ENCODE results near the gene TMEM200A. TPM values are rescaled to one million over a fixed set of nuclear protein-coding genes. Genes with fewer than 3 reads are reported as not detected.

Gene TMEM200A
- total and polyA plus RNA-seq, 4 donors: 3.5 to 8.9 (median 6.4) TPM

- 59 to 62% methylated on average over 3 of the region's 3 CpGs for WGBS, 2 donors
- Histone ChIP-seq H3K36me3 (ENCODE audit: control insufficient read depth in 1 of 2, insufficient read depth in 2 of 2, low read length in 1 of 2) (no peaks in the 10 kb centered on the region), H3K4me3 (ENCODE audit: low read length in 2 of 2) (no peak overlapping the region), H3K9me3 (ENCODE audit: control insufficient read depth, low read length) (no peaks in the 10 kb centered on the region), H3K4me1 (ENCODE audit: control insufficient read depth in 1 of 2, insufficient read depth in 2 of 2, low read length in 2 of 2) (no peaks in the 10 kb centered on the region), H3K27ac (ENCODE audit: low read depth in 1 of 2, low read length in 2 of 2) (no peak overlapping the region), H3K27me3 (ENCODE audit: control insufficient read depth in 1 of 2, insufficient read depth in 2 of 2, low read length in 1 of 2) (no peaks in the 10 kb centered on the region)
- DNase-seq (no peak), ATAC-seq (ENCODE audit: low FRiP score) (no peak)
- intact Hi-C loops (cut with DNase I): no loop called here
These were observed 41.2 kb downstream of the TMEM200A start for GRCh38 chr6:130407032-130407431.

DNA sequence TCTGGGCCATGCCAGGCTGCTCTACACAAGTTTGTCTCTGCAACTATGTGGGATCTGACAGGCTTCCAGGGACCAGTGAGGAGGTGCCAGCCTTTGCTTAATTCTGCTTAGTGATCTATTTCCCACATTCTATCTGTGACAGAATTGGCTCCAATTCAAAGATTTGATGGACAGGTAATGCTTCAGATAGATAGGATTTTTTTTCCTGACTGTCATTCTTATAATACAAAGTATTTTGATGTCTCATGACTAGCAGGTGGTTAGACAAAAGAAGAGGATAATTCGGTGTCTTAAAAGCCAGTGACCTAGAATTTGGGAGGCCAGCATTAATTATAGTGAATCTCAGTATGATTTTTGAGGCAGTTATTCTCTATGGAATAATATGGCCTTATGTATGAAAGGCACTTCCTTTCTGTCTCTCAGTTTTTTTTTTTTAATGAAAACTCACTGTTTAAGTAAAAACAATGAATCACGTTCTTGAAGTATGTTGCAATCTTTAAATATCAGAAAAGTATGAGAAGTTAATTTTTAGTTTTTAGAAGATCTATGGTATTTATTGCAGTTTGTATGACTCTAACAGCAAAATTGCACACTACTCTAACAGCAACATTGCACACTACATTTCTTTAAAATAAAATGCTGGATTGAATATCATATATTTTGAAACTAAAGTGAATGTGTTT is 43.7 kb downstream of the TMEM200A start:
- WGBS, 2 donors: 42 to 47% methylated on average over 2 of the region's 2 CpGs

GRCh38 chr6:130411481-130411880 is 45.7 kb downstream of the TMEM200A start:
- Histone ChIP-seq H3K9me3 (ENCODE audit: control insufficient read depth, low read length) (peaks cover 4% of the 10 kb centered on the region), H3K4me3 (ENCODE audit: low read length in 2 of 2) (no peak overlapping the region), H3K27ac (ENCODE audit: low read depth in 1 of 2, low read length in 2 of 2) (no peak overlapping the region), H3K4me1 (ENCODE audit: control insufficient read depth in 1 of 2, insufficient read depth in 2 of 2, low read length in 2 of 2) (no peaks in the 10 kb centered on the region), H3K36me3 (ENCODE audit: control insufficient read depth in 1 of 2, insufficient read depth in 2 of 2, low read length in 1 of 2) (no peaks in the 10 kb centered on the region), H3K27me3 (ENCODE audit: control insufficient read depth in 1 of 2, insufficient read depth in 2 of 2, low read length in 1 of 2) (no peaks in the 10 kb centered on the region)
- 92% methylated on average over 2 of the region's 2 CpGs for WGBS, 2 donors
- no peak for DNase-seq
- ATAC-seq (ENCODE audit: low FRiP score): no peak
- intact Hi-C loops (cut with DNase I): no loop called here

More for the DNA sequence above, 43.7 kb downstream of the TMEM200A start:
- no peak for ATAC-seq (ENCODE audit: low FRiP score)
- no peaks in the 10 kb centered on the region for H3K27me3 ChIP-seq (ENCODE audit: control insufficient read depth in 1 of 2, insufficient read depth in 2 of 2, low read length in 1 of 2)
- no peaks in the 10 kb centered on the region for H3K36me3 ChIP-seq (ENCODE audit: control insufficient read depth in 1 of 2, insufficient read depth in 2 of 2, low read length in 1 of 2)
- H3K9me3 ChIP-seq (ENCODE audit: control insufficient read depth, low read length): peaks cover 4% of the 10 kb centered on the region
- no peaks in the 10 kb centered on the region for H3K4me1 ChIP-seq (ENCODE audit: control insufficient read depth in 1 of 2, insufficient read depth in 2 of 2, low read length in 2 of 2)
- DNase-seq: no peak
- intact Hi-C loops (cut with DNase I): no loop called here
- H3K27ac ChIP-seq (ENCODE audit: low read depth in 1 of 2, low read length in 2 of 2): no peak overlapping the region
- no peak overlapping the region for H3K4me3 ChIP-seq (ENCODE audit: low read length in 2 of 2)

GRCh38 chr6:130412556-130413290 is 46.9 kb downstream of the TMEM200A start:
- H3K4me3 ChIP-seq (ENCODE audit: low read length in 2 of 2): no peak overlapping the region
- no peak overlapping the region for H3K27ac ChIP-seq (ENCODE audit: low read depth in 1 of 2, low read length in 2 of 2)
- H3K36me3 ChIP-seq (ENCODE audit: control insufficient read depth in 1 of 2, insufficient read depth in 2 of 2, low read length in 1 of 2): no peaks in the 10 kb centered on the region
- no peaks in the 10 kb centered on the region for H3K27me3 ChIP-seq (ENCODE audit: control insufficient read depth in 1 of 2, insufficient read depth in 2 of 2, low read length in 1 of 2)
- H3K9me3 ChIP-seq (ENCODE audit: control insufficient read depth, low read length): peaks cover 4% of the 10 kb centered on the region
- 81 to 82% methylated on average over 1 of the region's 1 CpG for WGBS, 2 donors
- intact Hi-C loops (cut with DNase I): no loop called here
- H3K4me1 ChIP-seq (ENCODE audit: control insufficient read depth in 1 of 2, insufficient read depth in 2 of 2, low read length in 2 of 2): no peaks in the 10 kb centered on the region
- DNase-seq (no peak), ATAC-seq (ENCODE audit: low FRiP score) (no peak)

DNA sequence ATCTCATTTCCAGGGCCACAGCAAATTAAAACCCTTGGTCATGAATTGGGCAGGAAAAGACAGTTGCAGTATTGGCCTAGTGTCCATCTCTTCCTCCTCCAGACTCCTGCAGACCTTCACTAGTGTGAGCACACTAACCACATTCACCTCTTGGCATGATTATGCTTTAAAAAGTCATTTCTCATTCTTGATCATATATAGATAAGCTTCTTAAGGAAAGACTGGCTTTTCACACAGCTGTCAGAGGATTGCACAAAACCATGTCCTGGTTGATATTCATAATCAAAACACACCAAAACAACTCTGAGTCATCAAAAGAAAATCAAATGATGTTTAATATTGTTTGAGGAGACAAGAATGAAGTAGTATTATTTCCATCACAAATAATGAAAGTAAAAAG is 52.1 kb downstream of the TMEM200A start:
- DNase-seq (no peak), ATAC-seq (ENCODE audit: low FRiP score) (no peak)

DNA sequence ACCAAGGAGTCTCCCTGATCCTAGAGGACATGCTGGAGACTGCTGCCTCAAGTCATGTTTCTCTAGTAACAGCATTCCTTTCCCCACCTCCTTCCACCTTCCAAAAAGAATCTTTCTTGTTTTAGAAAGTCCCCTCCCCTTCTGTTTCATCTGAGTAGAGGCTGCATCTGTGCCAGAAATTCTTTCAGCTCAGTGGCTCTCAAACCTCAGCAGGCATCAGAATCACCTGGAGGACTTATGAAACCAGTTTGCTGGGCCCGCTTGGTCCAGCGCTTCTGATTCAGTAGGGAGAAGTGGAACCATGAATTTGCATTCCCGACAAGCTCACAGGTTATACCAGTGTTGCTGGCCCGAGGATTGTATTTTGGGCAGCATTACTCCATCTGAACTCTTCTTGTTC is 55.1 kb downstream of the TMEM200A start:
- DNase-seq (no peak), ATAC-seq (ENCODE audit: low FRiP score) (no peak)
- no peaks in the 10 kb centered on the region for H3K4me1 ChIP-seq (ENCODE audit: control insufficient read depth in 1 of 2, insufficient read depth in 2 of 2, low read length in 2 of 2)
- no peak overlapping the region for H3K27ac ChIP-seq (ENCODE audit: low read depth in 1 of 2, low read length in 2 of 2)
- no peak overlapping the region for H3K4me3 ChIP-seq (ENCODE audit: low read length in 2 of 2)
- 90 to 95% methylated on average over 4 of the region's 4 CpGs for WGBS, 2 donors
- no peaks in the 10 kb centered on the region for H3K36me3 ChIP-seq (ENCODE audit: control insufficient read depth in 1 of 2, insufficient read depth in 2 of 2, low read length in 1 of 2)
- intact Hi-C loops (cut with DNase I): no loop called here
- no peaks in the 10 kb centered on the region for H3K27me3 ChIP-seq (ENCODE audit: control insufficient read depth in 1 of 2, insufficient read depth in 2 of 2, low read length in 1 of 2)
- no peaks in the 10 kb centered on the region for H3K9me3 ChIP-seq (ENCODE audit: control insufficient read depth, low read length)

More for the DNA sequence above, 52.1 kb downstream of the TMEM200A start:
- peaks cover 3% of the 10 kb centered on the region for H3K9me3 ChIP-seq (ENCODE audit: control insufficient read depth, low read length)
- no peaks in the 10 kb centered on the region for H3K4me1 ChIP-seq (ENCODE audit: control insufficient read depth in 1 of 2, insufficient read depth in 2 of 2, low read length in 2 of 2)
- intact Hi-C loops (cut with DNase I): no loop called here
- no peaks in the 10 kb centered on the region for H3K27me3 ChIP-seq (ENCODE audit: control insufficient read depth in 1 of 2, insufficient read depth in 2 of 2, low read length in 1 of 2)
- no peaks in the 10 kb centered on the region for H3K36me3 ChIP-seq (ENCODE audit: control insufficient read depth in 1 of 2, insufficient read depth in 2 of 2, low read length in 1 of 2)
- H3K4me3 ChIP-seq (ENCODE audit: low read length in 2 of 2): no peak overlapping the region
- H3K27ac ChIP-seq (ENCODE audit: low read depth in 1 of 2, low read length in 2 of 2): no peak overlapping the region

GRCh38 chr6:130421585-130421984 is 55.8 kb downstream of the TMEM200A start:
- 66 to 80% methylated on average over 1 of the region's 1 CpG for WGBS, 2 donors
- intact Hi-C loops (cut with DNase I): no loop called here
- H3K4me1 ChIP-seq (ENCODE audit: control insufficient read depth in 1 of 2, insufficient read depth in 2 of 2, low read length in 2 of 2): no peaks in the 10 kb centered on the region
- H3K4me3 ChIP-seq (ENCODE audit: low read length in 2 of 2): no peak overlapping the region
- ATAC-seq (ENCODE audit: low FRiP score) (no peak), DNase-seq (no peak)
- H3K27ac ChIP-seq (ENCODE audit: low read depth in 1 of 2, low read length in 2 of 2): no peak overlapping the region
- no peaks in the 10 kb centered on the region for H3K27me3 ChIP-seq (ENCODE audit: control insufficient read depth in 1 of 2, insufficient read depth in 2 of 2, low read length in 1 of 2)
- no peaks in the 10 kb centered on the region for H3K36me3 ChIP-seq (ENCODE audit: control insufficient read depth in 1 of 2, insufficient read depth in 2 of 2, low read length in 1 of 2)
- no peaks in the 10 kb centered on the region for H3K9me3 ChIP-seq (ENCODE audit: control insufficient read depth, low read length)

DNA sequence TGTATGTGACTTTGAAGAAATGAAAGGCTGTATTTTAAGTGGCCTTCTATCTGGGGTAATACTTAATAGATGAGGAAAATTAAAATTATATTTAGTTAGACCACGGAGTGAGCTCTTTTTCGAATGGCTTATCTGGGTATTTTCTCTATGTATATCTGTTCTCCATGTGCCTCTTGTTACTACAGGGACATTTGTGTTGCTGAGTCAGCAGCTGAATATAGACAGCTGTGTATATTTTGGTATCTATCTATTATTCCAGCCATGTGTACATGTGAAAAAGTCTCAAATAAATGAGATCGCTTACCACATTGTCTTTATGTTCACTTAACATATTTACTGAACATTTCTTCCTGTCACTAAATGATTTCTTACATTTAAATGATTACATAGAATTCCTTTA is 57.2 kb downstream of the TMEM200A start:
- no peak overlapping the region for H3K4me3 ChIP-seq (ENCODE audit: low read length in 2 of 2)
- H3K27me3 ChIP-seq (ENCODE audit: control insufficient read depth in 1 of 2, insufficient read depth in 2 of 2, low read length in 1 of 2): no peaks in the 10 kb centered on the region
- H3K9me3 ChIP-seq (ENCODE audit: control insufficient read depth, low read length): no peaks in the 10 kb centered on the region
- H3K4me1 ChIP-seq (ENCODE audit: control insufficient read depth in 1 of 2, insufficient read depth in 2 of 2, low read length in 2 of 2): no peaks in the 10 kb centered on the region
- DNase-seq: no peak
- H3K27ac ChIP-seq (ENCODE audit: low read depth in 1 of 2, low read length in 2 of 2): no peak overlapping the region
- H3K36me3 ChIP-seq (ENCODE audit: control insufficient read depth in 1 of 2, insufficient read depth in 2 of 2, low read length in 1 of 2): no peaks in the 10 kb centered on the region
- WGBS, 2 donors: 59 to 63% methylated on average over 3 of the region's 3 CpGs
- intact Hi-C loops (cut with DNase I): no loop called here
- no peak for ATAC-seq (ENCODE audit: low FRiP score)

GRCh38 chr6:130424710-130425109 is 58.9 kb downstream of the TMEM200A start:
- no peaks in the 10 kb centered on the region for H3K4me1 ChIP-seq (ENCODE audit: control insufficient read depth in 1 of 2, insufficient read depth in 2 of 2, low read length in 2 of 2)
- DNase-seq: no peak
- no peak for ATAC-seq (ENCODE audit: low FRiP score)
- H3K27ac ChIP-seq (ENCODE audit: low read depth in 1 of 2, low read length in 2 of 2): no peak overlapping the region
- H3K36me3 ChIP-seq (ENCODE audit: control insufficient read depth in 1 of 2, insufficient read depth in 2 of 2, low read length in 1 of 2): no peaks in the 10 kb centered on the region
- no peak overlapping the region for H3K4me3 ChIP-seq (ENCODE audit: low read length in 2 of 2)
- H3K9me3 ChIP-seq (ENCODE audit: control insufficient read depth, low read length): no peaks in the 10 kb centered on the region
- WGBS, 2 donors: 42 to 57% methylated on average over 2 of the region's 2 CpGs
- no peaks in the 10 kb centered on the region for H3K27me3 ChIP-seq (ENCODE audit: control insufficient read depth in 1 of 2, insufficient read depth in 2 of 2, low read length in 1 of 2)
- intact Hi-C loops (cut with DNase I): no loop called here
